Measurements from ENCODE around the gene MGMT. TPM values are rescaled to one million over a fixed set of nuclear protein-coding genes. Genes with fewer than 3 reads are reported as not detected.

Gene MGMT
- total RNA-seq, 3 donors from 2014 or later: 15.4 to 17.5 (median 16.3) TPM

DNA sequence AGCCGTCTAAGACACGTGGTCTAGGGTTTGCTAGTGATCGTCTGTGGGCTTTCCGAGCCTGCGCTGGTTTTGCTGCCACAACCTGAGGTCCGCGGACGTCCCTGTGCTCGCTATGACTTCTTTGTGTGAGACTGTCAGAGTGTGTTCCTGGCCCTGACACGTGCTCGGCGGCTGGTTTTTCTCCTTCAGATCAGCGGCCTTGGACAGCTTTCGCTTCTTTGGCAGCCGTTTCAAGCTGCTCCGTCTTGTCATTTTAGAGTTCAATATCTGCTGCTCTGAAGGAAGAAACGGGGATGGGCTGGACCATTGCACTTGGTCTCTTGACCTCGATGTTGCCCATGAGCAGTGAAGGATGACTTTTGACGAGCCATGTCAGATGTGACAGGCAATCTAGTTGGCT lies 147.3 kb downstream of the MGMT start:
- no peak for DNase-seq
- Histone ChIP-seq H3K36me3 (ENCODE audit: low read depth) (no peaks in the 10 kb centered on the region), H3K9me3 (no peaks in the 10 kb centered on the region), H3K4me1 (ENCODE audit: low read depth) (no peaks in the 10 kb centered on the region), H3K4me3 (no peak overlapping the region)
- ATAC-seq: no peak
- TF ChIP-seq, protein P1, sequence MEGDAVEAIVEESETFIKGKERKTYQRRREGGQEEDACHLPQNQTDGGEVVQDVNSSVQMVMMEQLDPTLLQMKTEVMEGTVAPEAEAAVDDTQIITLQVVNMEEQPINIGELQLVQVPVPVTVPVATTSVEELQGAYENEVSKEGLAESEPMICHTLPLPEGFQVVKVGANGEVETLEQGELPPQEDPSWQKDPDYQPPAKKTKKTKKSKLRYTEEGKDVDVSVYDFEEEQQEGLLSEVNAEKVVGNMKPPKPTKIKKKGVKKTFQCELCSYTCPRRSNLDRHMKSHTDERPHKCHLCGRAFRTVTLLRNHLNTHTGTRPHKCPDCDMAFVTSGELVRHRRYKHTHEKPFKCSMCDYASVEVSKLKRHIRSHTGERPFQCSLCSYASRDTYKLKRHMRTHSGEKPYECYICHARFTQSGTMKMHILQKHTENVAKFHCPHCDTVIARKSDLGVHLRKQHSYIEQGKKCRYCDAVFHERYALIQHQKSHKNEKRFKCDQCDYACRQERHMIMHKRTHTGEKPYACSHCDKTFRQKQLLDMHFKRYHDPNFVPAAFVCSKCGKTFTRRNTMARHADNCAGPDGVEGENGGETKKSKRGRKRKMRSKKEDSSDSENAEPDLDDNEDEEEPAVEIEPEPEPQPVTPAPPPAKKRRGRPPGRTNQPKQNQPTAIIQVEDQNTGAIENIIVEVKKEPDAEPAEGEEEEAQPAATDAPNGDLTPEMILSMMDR (IDR thresholded peaks at IDR 0.05): no peak
- intact Hi-C loops (cut with DNase I, micrococcal nuclease): no loop called here

DNA sequence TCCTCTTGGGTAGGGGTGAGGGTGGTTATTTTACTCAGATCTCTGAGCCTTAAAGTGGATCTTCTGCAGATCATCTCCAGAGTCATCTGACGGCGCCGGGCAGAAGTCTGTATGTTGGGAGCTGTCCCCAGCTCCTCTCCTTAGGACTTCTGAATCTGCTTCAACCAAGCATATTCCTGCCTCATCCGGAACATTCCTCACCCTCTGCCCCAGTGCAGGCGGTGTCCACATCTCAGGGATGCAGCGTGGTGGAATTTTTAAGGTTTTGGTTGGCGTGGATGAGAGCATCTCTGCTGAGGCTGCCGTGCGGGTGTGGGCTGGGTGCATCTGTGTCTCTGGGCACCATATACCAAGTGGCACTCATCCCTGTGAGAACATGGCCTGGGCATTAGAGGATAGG lies 148.3 kb downstream of the MGMT start:
- ATAC-seq (no peak), DNase-seq (no peak)
- H3K4me3 ChIP-seq: no peak overlapping the region
- no peaks in the 10 kb centered on the region for H3K36me3 ChIP-seq (ENCODE audit: low read depth)
- TF ChIP-seq, protein P1 (IDR thresholded peaks at IDR 0.05): no peak
- no peaks in the 10 kb centered on the region for H3K4me1 ChIP-seq (ENCODE audit: low read depth)
- H3K9me3 ChIP-seq: no peaks in the 10 kb centered on the region
- intact Hi-C loops (cut with DNase I, micrococcal nuclease): no loop called here

GRCh38 chr10:129615921-129616525 lies 149.0 kb downstream of the MGMT start:
- TF ChIP-seq, protein P1 (IDR thresholded peaks at IDR 0.05): no peak
- no peak overlapping the region for H3K4me3 ChIP-seq
- H3K9me3 ChIP-seq: no peaks in the 10 kb centered on the region
- no peak for ATAC-seq
- H3K36me3 ChIP-seq (ENCODE audit: low read depth): no peaks in the 10 kb centered on the region
- DNase-seq: no peak
- intact Hi-C loops (cut with DNase I, micrococcal nuclease): no loop called here
- H3K4me1 ChIP-seq (ENCODE audit: low read depth): no peaks in the 10 kb centered on the region

GRCh38 chr10:129617768-129618167 lies 150.7 kb downstream of the MGMT start:
- ATAC-seq: no peak
- no peaks in the 10 kb centered on the region for H3K9me3 ChIP-seq
- TF ChIP-seq, protein P1 (IDR thresholded peaks at IDR 0.05): no peak
- H3K4me1 ChIP-seq (ENCODE audit: low read depth): no peaks in the 10 kb centered on the region
- intact Hi-C loops (cut with DNase I, micrococcal nuclease): no loop called here
- H3K36me3 ChIP-seq (ENCODE audit: low read depth): no peaks in the 10 kb centered on the region
- no peak for DNase-seq
- H3K4me3 ChIP-seq: no peak overlapping the region

DNA sequence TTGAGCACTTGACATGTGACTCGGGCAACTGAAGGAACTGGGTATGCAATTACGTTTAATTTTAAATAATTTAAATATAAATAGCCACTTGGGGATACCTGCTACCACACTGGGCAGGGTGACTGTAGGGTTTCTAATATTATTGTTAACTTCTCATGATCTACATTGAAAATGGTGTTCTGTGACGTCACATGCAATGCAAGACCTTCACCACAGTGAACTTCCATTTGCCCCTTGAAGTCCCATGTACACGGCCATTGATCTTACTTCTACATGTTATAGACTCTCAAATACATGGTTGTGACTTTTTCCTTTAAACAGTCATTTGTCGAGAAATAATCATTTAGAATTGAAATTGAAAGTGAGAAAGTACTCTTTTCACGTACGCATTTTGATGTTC lies 154.0 kb downstream of the MGMT start:
- DNase-seq (no peak), ATAC-seq (no peak)
- intact Hi-C loops (cut with DNase I, micrococcal nuclease): no loop called here

More for the DNA sequence above, 154.0 kb downstream of the MGMT start:
- Histone ChIP-seq H3K4me3 (no peak overlapping the region), H3K36me3 (ENCODE audit: low read depth) (no peaks in the 10 kb centered on the region), H3K4me1 (ENCODE audit: low read depth) (no peaks in the 10 kb centered on the region), H3K9me3 (no peaks in the 10 kb centered on the region)
- TF ChIP-seq, protein P1 (IDR thresholded peaks at IDR 0.05): no peak

Data from mucosa of descending colon (tissue), 3 donors.